DLD1 (cell line): Measurements from ENCODE around the gene RNU5B-1.
"Not testable (repeated sequence)": the region's sequence is repeated elsewhere in the genome, so short reads cannot be mapped to it uniquely, and the experiment has no call there.

Source experiments
- in situ Hi-C: cut with HindIII; loops from 2 replicates; pipeline ENCODE4 v1.10.0; 2017; ENCODE audit warnings: low sequenced_read_pairs

RNU5B-1 gene

GRCh38 chr15:65304381-65305149 lies at the start of gene RNU5B-1:
Gene RNU5B-1, plus strand, starts transcription at chr15:65304677.
- in situ Hi-C loops: no loop called here

GRCh38 chr15:65254758-65255157 lies 49.7 kb upstream of the RNU5B-1 start:
- in situ Hi-C loops: no loop called here

GRCh38 chr15:65255486-65256140 lies 48.9 kb upstream of the RNU5B-1 start:
- in situ Hi-C loops: no loop called here

- in situ Hi-C loops: no loop called here
These were observed 45.9 kb upstream of the RNU5B-1 start for GRCh38 chr15:65258375-65259262.

GRCh38 chr15:65259367-65259797 lies 45.1 kb upstream of the RNU5B-1 start:
- in situ Hi-C loops: no loop called here

GRCh38 chr15:65260968-65261367 lies 43.5 kb upstream of the RNU5B-1 start:
- in situ Hi-C loops: no loop called here

- in situ Hi-C loops: no loop called here
These were observed 41.2 kb upstream of the RNU5B-1 start for GRCh38 chr15:65263313-65263712.

- in situ Hi-C loops: no loop called here
These were observed 39.5 kb upstream of the RNU5B-1 start for GRCh38 chr15:65264863-65265430.

GRCh38 chr15:65266469-65266868 lies 38.0 kb upstream of the RNU5B-1 start:
- in situ Hi-C loops: no loop called here

GRCh38 chr15:65268411-65268810 lies 36.1 kb upstream of the RNU5B-1 start:
- in situ Hi-C loops: no loop called here

GRCh38 chr15:65270811-65271545 lies 33.5 kb upstream of the RNU5B-1 start:
- in situ Hi-C loops: not testable (repeated sequence)

- in situ Hi-C loops: no loop called here
These were observed 29.3 kb upstream of the RNU5B-1 start for GRCh38 chr15:65275104-65275727.

- in situ Hi-C loops: no loop called here
These were observed 28.8 kb upstream of the RNU5B-1 start for GRCh38 chr15:65275728-65276126.

- in situ Hi-C loops: no loop called here
These were observed 27.5 kb upstream of the RNU5B-1 start for GRCh38 chr15:65277015-65277414.

GRCh38 chr15:65278480-65278879 lies 26.0 kb upstream of the RNU5B-1 start:
- in situ Hi-C loops: no loop called here

- in situ Hi-C loops: no loop called here
These were observed 19.0 kb upstream of the RNU5B-1 start for GRCh38 chr15:65285291-65286068.

- in situ Hi-C loops: no loop called here
These were observed 18.3 kb upstream of the RNU5B-1 start for GRCh38 chr15:65286069-65286703.

GRCh38 chr15:65286704-65287519 lies 17.6 kb upstream of the RNU5B-1 start, which contains the start of gene PARP16:
Gene PARP16, minus strand, starts transcription at chr15:65286883. Its CDS starts 457 bp downstream, at chr15:65286426.
- in situ Hi-C loops: no loop called here
